Osteoblast (primary cell): ENCODE data around the gene TEX53. TPM values are rescaled to one million over a fixed set of nuclear protein-coding genes. Genes with fewer than 3 reads are reported as not detected.

ENCODE experiments used
- DNase-seq: peaks from one replicate; pipeline ENCODE4 v3.0.0; 2011; ENCODE audit warnings: low spot score, mixed read lengths; ENCODE audit not compliant: insufficient read length; ENCODE audit errors: missing footprints
- H2AFZ ChIP-seq: 2 replicates; pipeline ENCODE4 v1.6.0; 2011; ENCODE audit warnings: mild to moderate bottlenecking, low read length
- H3K27ac ChIP-seq: 2 replicates; pipeline ENCODE4 v1.5.1; 2011; ENCODE audit warnings: mild to moderate bottlenecking, low read depth, low read length, moderate library complexity
- H3K27me3 ChIP-seq: 2 replicates; pipeline ENCODE4 v1.6.0; 2012; ENCODE audit warnings: mild to moderate bottlenecking, control low read depth, inconsistent platforms, low read length, moderate library complexity; ENCODE audit not compliant: insufficient read depth
- H3K36me3 ChIP-seq: 2 replicates; pipeline ENCODE4 v1.5.1; 2011; ENCODE audit warnings: mild to moderate bottlenecking, low read length, control low read depth, moderate library complexity; ENCODE audit not compliant: insufficient read depth
- H3K4me1 ChIP-seq: 2 replicates; pipeline ENCODE4 v1.5.1; 2011; ENCODE audit warnings: mild to moderate bottlenecking, low read length, control low read depth, moderate library complexity; ENCODE audit not compliant: insufficient read depth
- H3K4me2 ChIP-seq: 2 replicates; pipeline ENCODE4 v1.6.0; 2011; ENCODE audit warnings: mild to moderate bottlenecking, low read length; ENCODE audit not compliant: insufficient read depth
- H3K4me3 ChIP-seq: fragments of 200-600 bp; sonication (generic); 3 replicates; pipeline ENCODE4 v1.5.1; 2012; ENCODE audit warnings: mild to moderate bottlenecking, low read length, inconsistent platforms; ENCODE audit not compliant: insufficient read depth
- H3K79me2 ChIP-seq: 2 replicates; pipeline ENCODE4 v1.6.0; 2012; ENCODE audit warnings: mild to moderate bottlenecking, low read length, control low read depth, inconsistent platforms; ENCODE audit not compliant: insufficient read depth
- H3K9me3 ChIP-seq: 2 replicates; pipeline ENCODE4 v1.5.1; 2011; ENCODE audit warnings: low read depth, low read length, control low read depth
- H4K20me1 ChIP-seq: 2 replicates; pipeline ENCODE4 v1.6.0; 2012; ENCODE audit warnings: mild to moderate bottlenecking, low read length, control low read depth; ENCODE audit not compliant: insufficient read depth
- total RNA-seq: library from RNA; depleted of rRNA; stranded (reverse); fragments of >200 nt; gene quantifications from 2 replicates; pipeline ENCODE4 v1.2.3, GENCODE V29; 2012
- TF ChIP-seq, protein P1 (sequence below): IDR thresholded peaks from 2 replicates; pipeline ENCODE4 v1.5.1; 2011; ENCODE audit warnings: mild to moderate bottlenecking, low read depth, low read length, moderate library complexity; ENCODE audit errors: extremely low read depth

Gene TEX53
- total RNA-seq, 1 donor: not detected

DNA sequence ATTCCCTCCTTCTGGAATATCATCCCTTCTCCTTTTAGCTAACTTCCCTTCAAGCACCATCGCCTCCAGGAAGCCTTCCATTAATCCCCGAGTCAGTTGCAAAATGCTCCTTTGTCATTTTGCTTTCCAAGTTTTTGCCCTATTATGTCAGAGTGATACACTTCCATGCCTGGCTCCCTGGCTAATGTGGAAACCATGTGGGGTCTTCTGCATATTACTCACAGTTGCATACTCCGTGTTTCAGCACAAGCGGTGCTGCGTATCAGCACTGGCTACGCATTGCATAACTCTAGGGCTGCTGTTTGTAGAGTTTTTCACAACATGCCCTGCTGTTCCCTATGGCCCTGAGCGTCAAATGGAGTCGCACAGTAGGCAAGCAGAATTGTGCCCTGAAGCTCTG, 1.9 kb downstream of the TEX53 start:
- Histone ChIP-seq H3K79me2 (no peaks in the 10 kb centered on the region), H3K36me3 (no peaks in the 10 kb centered on the region), H3K9me3 (no peaks in the 10 kb centered on the region), H3K27me3 (no peaks in the 10 kb centered on the region), H3K4me2 (no peak overlapping the region), H3K4me1 (peaks cover 20% of the 10 kb centered on the region), H3K4me3 (no peak overlapping the region), H2AFZ (no peak overlapping the region), H3K27ac (no peak overlapping the region), H4K20me1 (no peaks in the 10 kb centered on the region)
- TF ChIP-seq, protein P1, sequence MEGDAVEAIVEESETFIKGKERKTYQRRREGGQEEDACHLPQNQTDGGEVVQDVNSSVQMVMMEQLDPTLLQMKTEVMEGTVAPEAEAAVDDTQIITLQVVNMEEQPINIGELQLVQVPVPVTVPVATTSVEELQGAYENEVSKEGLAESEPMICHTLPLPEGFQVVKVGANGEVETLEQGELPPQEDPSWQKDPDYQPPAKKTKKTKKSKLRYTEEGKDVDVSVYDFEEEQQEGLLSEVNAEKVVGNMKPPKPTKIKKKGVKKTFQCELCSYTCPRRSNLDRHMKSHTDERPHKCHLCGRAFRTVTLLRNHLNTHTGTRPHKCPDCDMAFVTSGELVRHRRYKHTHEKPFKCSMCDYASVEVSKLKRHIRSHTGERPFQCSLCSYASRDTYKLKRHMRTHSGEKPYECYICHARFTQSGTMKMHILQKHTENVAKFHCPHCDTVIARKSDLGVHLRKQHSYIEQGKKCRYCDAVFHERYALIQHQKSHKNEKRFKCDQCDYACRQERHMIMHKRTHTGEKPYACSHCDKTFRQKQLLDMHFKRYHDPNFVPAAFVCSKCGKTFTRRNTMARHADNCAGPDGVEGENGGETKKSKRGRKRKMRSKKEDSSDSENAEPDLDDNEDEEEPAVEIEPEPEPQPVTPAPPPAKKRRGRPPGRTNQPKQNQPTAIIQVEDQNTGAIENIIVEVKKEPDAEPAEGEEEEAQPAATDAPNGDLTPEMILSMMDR: no peak
- DNase-seq: peak; percentile 72

DNA sequence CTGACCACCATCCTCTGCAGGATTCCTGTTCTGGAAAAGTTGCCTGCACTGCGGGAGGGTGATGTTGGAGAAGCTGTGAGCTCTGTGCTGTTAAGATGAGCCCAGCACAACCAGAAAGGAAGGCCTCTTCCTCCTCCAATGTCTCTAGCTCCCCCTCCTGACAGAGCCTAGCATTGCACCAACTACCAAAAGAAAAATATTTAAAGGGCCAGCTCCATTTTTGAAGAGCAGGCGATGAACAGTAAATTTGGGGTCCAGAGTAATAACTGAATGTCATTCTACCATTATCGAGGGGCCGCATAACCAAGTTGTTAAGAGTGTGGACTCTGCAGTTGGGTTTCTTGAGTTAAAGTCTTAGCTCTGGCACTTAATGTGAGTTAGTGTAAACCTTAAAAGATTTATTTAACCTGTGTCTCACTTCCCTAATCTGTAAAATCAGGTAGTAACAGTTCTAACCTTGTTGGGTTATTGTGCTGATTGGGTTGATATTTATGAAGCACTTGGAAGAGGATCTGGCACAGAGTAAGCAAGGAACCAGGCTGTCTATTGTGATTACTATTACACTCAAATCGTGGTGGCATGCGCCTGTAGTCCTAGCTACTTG, 3.9 kb downstream of the TEX53 start:
- no peak overlapping the region for H3K4me2 ChIP-seq
- H3K27ac ChIP-seq: peak overlapping the region; percentile 42
- peaks cover 20% of the 10 kb centered on the region for H3K4me1 ChIP-seq
- H3K36me3 ChIP-seq: no peaks in the 10 kb centered on the region
- peak; percentile 85 for DNase-seq
- H4K20me1 ChIP-seq: no peaks in the 10 kb centered on the region
- no peak overlapping the region for H3K4me3 ChIP-seq
- H3K9me3 ChIP-seq: no peaks in the 10 kb centered on the region
- H2AFZ ChIP-seq: no peak overlapping the region
- no peaks in the 10 kb centered on the region for H3K79me2 ChIP-seq
- no peaks in the 10 kb centered on the region for H3K27me3 ChIP-seq
- TF ChIP-seq, protein P1: peak; percentile 98

DNA sequence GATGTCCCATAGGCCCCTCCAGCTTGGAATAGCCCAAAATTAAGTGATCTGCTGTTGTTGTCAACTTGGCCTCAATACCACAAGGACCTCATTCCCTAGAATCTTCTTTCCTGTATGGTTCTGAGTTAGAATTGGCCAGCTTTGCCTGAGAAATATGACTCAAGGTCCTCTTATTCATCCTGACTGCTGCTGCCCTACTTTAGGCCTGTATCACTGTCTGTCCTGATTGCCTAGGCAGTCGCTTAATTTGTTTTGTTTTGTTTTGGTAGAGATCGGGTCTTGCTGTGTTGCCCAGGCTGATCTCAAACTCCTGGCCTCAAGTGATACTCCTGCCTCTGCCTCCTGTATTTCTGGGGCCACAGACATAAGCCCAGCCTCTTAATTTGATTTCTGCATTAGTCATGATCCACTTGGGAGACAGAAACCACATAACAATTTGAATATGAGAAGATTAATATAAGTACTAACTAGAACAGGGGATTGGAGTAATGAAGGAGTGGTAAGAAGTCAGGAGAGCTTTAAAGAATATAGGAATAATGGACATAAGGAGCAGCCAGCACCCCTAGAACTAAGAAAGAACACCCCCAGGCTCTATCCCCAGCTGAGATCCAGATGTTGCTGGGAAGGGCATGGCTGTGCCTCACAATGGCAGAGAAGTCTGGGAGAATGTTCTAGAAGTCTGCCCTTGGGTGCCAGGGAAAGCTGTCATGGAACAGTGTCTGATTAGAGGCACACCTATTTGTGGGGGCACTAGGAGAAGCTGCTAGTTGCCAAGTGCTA, 4.6 kb downstream of the TEX53 start:
- Histone ChIP-seq H3K4me2 (no peak overlapping the region), H4K20me1 (no peaks in the 10 kb centered on the region), H3K79me2 (no peaks in the 10 kb centered on the region), H2AFZ (no peak overlapping the region), H3K27ac (peak overlapping the region; percentile 42), H3K9me3 (no peaks in the 10 kb centered on the region), H3K4me3 (no peak overlapping the region), H3K27me3 (no peaks in the 10 kb centered on the region), H3K36me3 (no peaks in the 10 kb centered on the region), H3K4me1 (peaks cover 20% of the 10 kb centered on the region)
- DNase-seq: peak; percentile 77
- TF ChIP-seq, protein P1: no peak

DNA sequence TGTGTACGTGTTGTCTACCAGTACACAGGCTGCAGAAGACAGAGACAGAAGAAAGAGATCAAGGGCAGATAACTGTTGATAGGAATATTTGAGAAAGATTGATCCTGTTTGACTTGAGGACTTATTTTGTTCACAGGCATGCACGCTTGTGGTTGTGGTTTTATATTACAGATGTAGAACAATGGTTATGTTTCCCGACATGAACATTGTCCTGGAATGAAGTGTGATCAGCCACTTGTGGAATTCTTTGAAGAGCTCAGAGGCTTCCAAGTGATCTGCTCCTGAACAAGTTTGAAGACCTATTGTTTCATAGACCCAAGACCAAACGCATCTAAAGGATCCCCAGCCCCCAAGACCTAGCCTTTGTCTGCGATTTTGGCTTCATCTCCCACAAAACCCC, 13.7 kb downstream of the TEX53 start:
- Histone ChIP-seq H3K4me1 (no peaks in the 10 kb centered on the region), H3K27ac (no peak overlapping the region), H3K9me3 (no peaks in the 10 kb centered on the region), H3K4me3 (no peak overlapping the region), H2AFZ (no peak overlapping the region), H3K27me3 (no peaks in the 10 kb centered on the region), H3K79me2 (no peaks in the 10 kb centered on the region), H3K4me2 (no peak overlapping the region), H4K20me1 (no peaks in the 10 kb centered on the region), H3K36me3 (peaks cover 16% of the 10 kb centered on the region)
- TF ChIP-seq, protein P1: no peak
- no peak for DNase-seq
